Ascending aorta (tissue), 2 donors: ENCODE results near the gene PRIM1. TPM values are rescaled to one million over a fixed set of nuclear protein-coding genes. Genes with fewer than 3 reads are reported as not detected.
"Not testable (repeated sequence)": the region's sequence is repeated elsewhere in the genome, so short reads cannot be mapped to it uniquely, and the experiment has no call there.

Experiments
- DNase-seq, 2 donors: peaks; one replicate each; pipeline ENCODE4 v3.0.0-alpha.2; 2019; ENCODE audit warnings: low spot score in 2 of 2
- H3K27ac ChIP-seq, 2 donors: fragments of 200-600 bp; sonication (generic); one replicate each; pipeline ENCODE4 v1.5.1; 2016 to 2017; ENCODE audit warnings: mild to moderate bottlenecking in 1 of 2
- H3K27me3 ChIP-seq: fragments of 200-600 bp; sonication (generic); one replicate; pipeline ENCODE4 v1.5.1; 2017
- H3K36me3 ChIP-seq, 2 donors: fragments of 200-600 bp; sonication (generic); one replicate each; pipeline ENCODE4 v1.5.1; 2016
- H3K4me1 ChIP-seq, 2 donors: fragments of 200-600 bp; sonication (generic); one replicate each; pipeline ENCODE4 v1.5.1; 2016 to 2017; ENCODE audit warnings: mild to moderate bottlenecking in 1 of 2
- H3K4me3 ChIP-seq, 2 donors: fragments of 200-600 bp; sonication (generic); one replicate each; pipeline ENCODE4 v1.5.1; 2016 to 2017; ENCODE audit warnings: mild to moderate bottlenecking in 1 of 2
- H3K9me3 ChIP-seq, 2 donors: fragments of 200-600 bp; sonication (generic); one replicate each; pipeline ENCODE4 v1.5.1; 2016
- CTCF ChIP-seq, 3 experiments: fragments of 200-600 bp in 2 of 3; fragments of 450-650 bp in 1 of 3; sonication (generic) in 2 of 3; IDR thresholded peaks; one replicate each; pipeline ENCODE4 v1.5.1; 2016 to 2019; ENCODE audit warnings: antibody characterized with exemption in 3 of 3, mild to moderate bottlenecking in 1 of 3, moderate library complexity in 1 of 3
- intact Hi-C: fragments of 100-400 bp; cut with DNase I; formaldehyde crosslinking; loops from one replicate; pipeline ENCODE4 v1.15.1; 2023
- total RNA-seq: library from RNA; depleted of rRNA; stranded (reverse); fragments of >200 nt; gene quantifications from one replicate; pipeline ENCODE4 v1.1.0, GENCODE V29; 2016

Gene PRIM1
- total RNA-seq, 1 donor from 2014 or later: 20.9 TPM

DNA sequence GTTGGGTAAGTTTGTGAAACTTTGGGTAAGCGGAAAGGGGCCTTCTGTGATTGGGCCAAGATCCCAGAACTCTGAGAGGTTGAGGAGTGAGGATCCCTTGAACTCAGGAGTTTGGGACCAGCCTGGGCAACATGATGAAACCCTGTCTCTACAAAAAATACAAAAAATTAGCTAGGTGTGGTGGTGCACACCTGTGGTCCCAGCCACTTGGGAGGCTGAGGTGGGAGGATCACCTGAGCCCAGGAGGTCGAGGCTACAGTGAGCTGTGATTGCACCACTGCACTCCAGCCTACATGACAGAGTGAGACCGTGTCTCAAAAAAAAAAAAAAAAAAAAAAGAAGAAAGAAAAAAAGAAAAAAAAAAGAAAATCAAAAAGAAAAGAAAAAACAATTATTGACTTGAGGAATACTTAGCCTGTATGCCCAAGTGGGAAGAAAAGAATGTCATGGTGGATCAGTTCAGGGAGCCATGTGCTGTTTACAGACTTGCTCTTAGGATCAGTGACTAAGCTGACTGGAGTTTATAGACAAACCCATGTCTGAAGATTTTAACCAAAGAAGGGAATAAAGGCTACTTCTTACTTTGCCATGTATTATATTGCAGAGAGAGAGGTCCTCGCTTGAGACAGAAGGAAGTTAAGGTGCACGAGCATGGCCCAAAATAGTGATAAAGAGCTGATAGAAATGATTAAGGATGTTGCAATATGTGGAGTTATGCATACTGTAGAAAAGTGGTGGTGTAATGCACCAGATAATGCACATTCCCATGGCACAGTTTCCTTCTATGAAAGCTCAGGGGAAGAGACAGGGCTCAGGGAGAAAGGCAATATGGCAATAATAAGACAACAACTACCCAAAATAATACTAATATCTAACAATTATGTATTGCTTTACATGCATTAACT lies 11.9 kb upstream of the PRIM1 start:
- no peaks in the 10 kb centered on the region for H3K4me1 ChIP-seq
- H3K27me3 ChIP-seq: no peaks in the 10 kb centered on the region
- no peak for TF ChIP-seq CTCF (IDR thresholded peaks at IDR 0.05)
- no peaks in the 10 kb centered on the region for H3K9me3 ChIP-seq
- H3K36me3 ChIP-seq: no peaks in the 10 kb centered on the region
- intact Hi-C loops: no loop called here
- no peak overlapping the region for H3K27ac ChIP-seq
- DNase-seq: no peak
- no peak overlapping the region for H3K4me3 ChIP-seq

- Histone ChIP-seq H3K27me3 (no peaks in the 10 kb centered on the region), H3K9me3 (no peaks in the 10 kb centered on the region), H3K36me3 (no peaks in the 10 kb centered on the region), H3K4me3 (no peak overlapping the region), H3K4me1 (no peaks in the 10 kb centered on the region), H3K27ac (no peak overlapping the region)
- no peak for TF ChIP-seq CTCF (IDR thresholded peaks at IDR 0.05)
- intact Hi-C loops: no loop called here
- DNase-seq: no peak
Measured at GRCh38 chr12:56761812-56762211, 9.7 kb upstream of the PRIM1 start.

DNA sequence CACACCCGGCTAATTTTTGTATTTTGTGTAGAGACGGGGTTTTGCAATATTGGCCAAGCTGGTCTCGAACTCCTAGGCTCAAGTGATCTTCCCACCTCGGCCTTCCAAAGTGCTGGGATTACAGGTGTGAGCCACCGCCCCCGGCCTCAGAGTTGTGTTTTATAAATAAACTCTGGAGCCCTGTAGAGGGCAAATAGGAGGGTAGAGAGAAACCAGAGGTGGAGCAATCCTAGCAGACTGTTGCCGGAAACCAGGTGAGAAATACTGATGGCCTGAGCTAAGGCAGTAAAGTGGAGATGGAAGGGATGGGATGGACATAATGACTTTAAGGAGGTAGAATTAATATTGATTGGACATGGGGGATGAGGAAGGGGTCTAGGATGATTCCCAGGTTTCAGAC lies 8.3 kb upstream of the PRIM1 start:
- no peaks in the 10 kb centered on the region for H3K4me1 ChIP-seq
- no peaks in the 10 kb centered on the region for H3K36me3 ChIP-seq
- no peak for TF ChIP-seq CTCF (IDR thresholded peaks at IDR 0.05)
- H3K4me3 ChIP-seq: no peak overlapping the region
- no peak overlapping the region for H3K27ac ChIP-seq
- no peaks in the 10 kb centered on the region for H3K9me3 ChIP-seq
- DNase-seq: peak in 1 of 2 donors; percentile 48
- no peaks in the 10 kb centered on the region for H3K27me3 ChIP-seq
- intact Hi-C loops: no loop called here

GRCh38 chr12:56759263-56759908 lies 7.3 kb upstream of the PRIM1 start:
- H3K4me1 ChIP-seq: no peaks in the 10 kb centered on the region
- intact Hi-C loops: no loop called here
- H3K9me3 ChIP-seq: no peaks in the 10 kb centered on the region
- no peak for TF ChIP-seq CTCF (IDR thresholded peaks at IDR 0.05)
- H3K4me3 ChIP-seq: no peak overlapping the region
- H3K27ac ChIP-seq: no peak overlapping the region
- H3K27me3 ChIP-seq: no peaks in the 10 kb centered on the region
- no peaks in the 10 kb centered on the region for H3K36me3 ChIP-seq
- no peak for DNase-seq

GRCh38 chr12:56758728-56759262 lies 6.7 kb upstream of the PRIM1 start:
- intact Hi-C loops: no loop called here
- H3K36me3 ChIP-seq: no peaks in the 10 kb centered on the region

DNA sequence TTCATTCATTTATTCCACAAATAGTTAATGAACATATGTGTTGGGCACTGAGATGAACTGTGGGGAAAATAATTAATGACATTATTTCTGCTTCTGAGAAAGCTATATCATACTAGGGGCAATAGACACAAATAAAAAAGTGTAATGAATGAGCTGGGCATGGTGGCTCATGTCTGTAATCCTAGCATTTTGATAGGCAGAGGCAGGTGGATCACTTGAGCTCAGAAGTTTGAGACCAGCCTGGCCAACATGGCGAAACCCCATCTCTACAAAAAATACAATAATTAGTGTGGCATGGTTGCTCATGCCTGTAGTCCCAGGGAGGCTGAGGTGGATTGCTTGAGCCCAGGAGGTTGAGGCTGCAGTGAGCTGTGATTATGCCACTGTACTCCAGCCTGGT lies 5.8 kb upstream of the PRIM1 start:
- H3K4me3 ChIP-seq, H3K27ac ChIP-seq, H3K27me3 ChIP-seq, H3K36me3 ChIP-seq, H3K9me3 ChIP-seq, H3K4me1 ChIP-seq: not testable (repeated sequence)
- intact Hi-C loops: loop anchor here (1.0 kb wide), 1 partner anchor 229 kb away; no protein-coding TSS in a partner anchor
- peak in 1 of 2 donors; percentile 13 for DNase-seq

More at GRCh38 chr12:56758728-56759262, 6.7 kb upstream of the PRIM1 start:
- H3K9me3 ChIP-seq: no peaks in the 10 kb centered on the region
- H3K27ac ChIP-seq: no peak overlapping the region
- peak in 1 of 2 donors; percentile 24 for DNase-seq
- TF ChIP-seq CTCF (IDR thresholded peaks at IDR 0.05): no peak
- H3K27me3 ChIP-seq: no peaks in the 10 kb centered on the region
- no peak overlapping the region for H3K4me3 ChIP-seq
- no peaks in the 10 kb centered on the region for H3K4me1 ChIP-seq
